Heart left ventricle (tissue), 16 donors: ENCODE results near the gene KITLG. TPM values are rescaled to one million over a fixed set of nuclear protein-coding genes. Genes with fewer than 3 reads are reported as not detected.

Experiments used
- ATAC-seq, 4 donors: fragments of 200-7000 bp; cut with Tn5 transposase; one replicate each; pipeline ENCODE4 v1.9.1; 2020 to 2022; ENCODE audit warnings: moderate library complexity in 4 of 4, mild to moderate bottlenecking in 3 of 4, moderate number of reproducible peaks in 1 of 4
- DNase-seq, 5 donors: peaks; one replicate each; pipeline ENCODE4 v3.0.0-alpha.2; 2020
- H3K27ac ChIP-seq, 12 donors: fragments of 200-600 bp; sonication (generic) in 4 of 12; one replicate each; pipeline versions ENCODE4 v1.5.0 to v1.8.0; 2016 to 2022; ENCODE audit warnings: mild to moderate bottlenecking in 2 of 12
- H3K27me3 ChIP-seq, 9 donors: fragments of 200-600 bp; sonication (generic) in 2 of 9; one replicate each; pipeline versions ENCODE4 v1.5.1 to v1.8.0; 2016 to 2022; ENCODE audit warnings: mild to moderate bottlenecking in 3 of 9
- H3K36me3 ChIP-seq, 9 donors: fragments of 200-600 bp; sonication (generic) in 2 of 9; one replicate each; pipeline versions ENCODE4 v1.5.0 to v1.8.0; 2018 to 2022; ENCODE audit warnings: mild to moderate bottlenecking in 2 of 9
- H3K4me1 ChIP-seq, 12 donors: fragments of 200-600 bp; sonication (generic) in 4 of 12; one replicate each; pipeline versions ENCODE4 v1.5.0 to v1.8.0; 2016 to 2022; ENCODE audit warnings: mild to moderate bottlenecking in 3 of 12
- H3K4me3 ChIP-seq, 12 donors: fragments of 200-600 bp; sonication (generic) in 4 of 12; one replicate each; pipeline versions ENCODE4 v1.5.0 to v1.8.0; 2017 to 2022; ENCODE audit warnings: mild to moderate bottlenecking in 9 of 12, moderate library complexity in 4 of 12
- H3K9me3 ChIP-seq, 12 donors: fragments of 200-600 bp; sonication (generic) in 4 of 12; one replicate each; pipeline versions ENCODE4 v1.5.0 to v1.8.0; 2016 to 2022; ENCODE audit warnings: mild to moderate bottlenecking in 1 of 12
- POLR2A ChIP-seq, 2 donors: fragments of 450-650 bp; IDR thresholded peaks; one replicate each; pipeline ENCODE4 v1.6.1; 2017; ENCODE audit warnings: antibody characterized with exemption in 2 of 2, mild to moderate bottlenecking in 2 of 2, moderate library complexity in 2 of 2
- WGBS, 4 donors: extraction: QIAGEN DNeasy Blood & Tissue Kit in 2 of 4; methylation state at CpG; one replicate each; pipeline versions ENCODE4 v1.1.5 to v1.1.7; 2013 to 2018; 5-methylcytosine and 5-hydroxymethylcytosine counted together
- intact Hi-C, 10 donors: fragments of 100-400 bp; cut with DNase I; formaldehyde crosslinking; loops; one replicate each; pipeline versions ENCODE4 v1.11.1 to v1.14.2; 2022
- polyA plus RNA-seq, 2 donors: library from polyadenylated mRNA; stranded (reverse); fragments of 200-250 nt; gene quantifications; one replicate each; pipeline ENCODE4 v1.2.3, GENCODE V29; 2013
- total RNA-seq, 9 donors: library from RNA; depleted of rRNA in 2 of 9; stranded (reverse); fragments of >200 nt in 2 of 9; fragmentation: NEBNext Ultra II Directional in 3 of 9; extraction: Animal tissue kit (Norgen Biotek cat#: 25700) in 3 of 9; gene quantifications; one replicate each; pipeline versions ENCODE4 v1.1.0 to v1.2.4, GENCODE V29; 2016 to 2023
- TF ChIP-seq, protein P1 (sequence below), 12 donors: fragments of 200-600 bp; sonication (generic) in 4 of 12; IDR thresholded peaks; one replicate each; pipeline versions ENCODE4 v1.5.0 to v1.8.0; 2018 to 2022; ENCODE audit warnings: antibody characterized with exemption in 12 of 12, mild to moderate bottlenecking in 5 of 12
- donor health status: ischemic (EF 13 %, LVEDD 7.1; RV severe dilation, severe dysfunction).
- donor health status: healthy with polysubstance abuse.
- donor health status: DM: no; HTN: yes; CAD: no.
- donor health status: DM: no; HTN: no; CAD: no.
- donor health status: ischemic (EF 25% LVEDD 6.9; RV normal size, moderate dysfunction).
- donor health status: ischemic (EF 25% LVEDD 5.7; RV mildly dilated, moderate dysfunction).
- donor health status: healthy.
- donor health status: DM: yes; HTN: yes; CAD: no.
- donor health status: ischemic (EF 35%, LVEDD 5.7; RV mildly dilated, moderate dysfunction).
- donor health status: nonischemic (EF 11% LVEDD 7.7; RV severe dilation, severe dysfunction).
- donor health status: DM: yes; HTN: yes; CAD: no.
- donor health status: PGD.
- donor health status: ischemic (EF 29% LVEDD 5.4; RV normal size, mild dysfunction).
- donor health status: nonischemic (EF 23%, LVEDD 6.1; RV moderate dilation, normal function).

Gene KITLG
- total and polyA plus RNA-seq, 11 donors: 3.1 to 15.3 (median 9.3) TPM

DNA sequence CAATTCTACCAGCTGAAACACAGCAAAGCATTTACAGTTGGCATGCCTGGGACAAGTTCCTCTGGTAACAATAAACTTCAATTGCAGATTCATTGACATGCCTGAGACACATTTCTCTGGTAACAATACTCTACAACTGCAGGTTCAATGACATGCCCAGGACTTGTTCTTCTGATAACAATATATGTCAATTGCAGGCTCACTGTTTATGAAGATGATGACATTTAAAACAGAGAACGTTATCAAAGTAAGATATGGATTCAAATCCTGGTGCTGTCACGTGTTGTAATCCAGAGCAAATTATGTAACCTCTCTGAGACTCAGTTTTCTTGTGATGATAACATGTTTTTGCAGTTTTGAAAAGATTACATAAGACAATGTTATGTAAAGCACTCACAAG lies 20.5 kb downstream of the KITLG start:
- no peak overlapping the region for H3K4me3 ChIP-seq
- H3K9me3 ChIP-seq: no peaks in the 10 kb centered on the region
- H3K4me1 ChIP-seq: peaks cover 0 to 14% (median 0%) of the 10 kb centered on the region in 12 donors
- H3K27ac ChIP-seq: peak overlapping the region in 1 of 12 donors; percentile 9
- no peak for ATAC-seq
- TF ChIP-seq, protein P1, sequence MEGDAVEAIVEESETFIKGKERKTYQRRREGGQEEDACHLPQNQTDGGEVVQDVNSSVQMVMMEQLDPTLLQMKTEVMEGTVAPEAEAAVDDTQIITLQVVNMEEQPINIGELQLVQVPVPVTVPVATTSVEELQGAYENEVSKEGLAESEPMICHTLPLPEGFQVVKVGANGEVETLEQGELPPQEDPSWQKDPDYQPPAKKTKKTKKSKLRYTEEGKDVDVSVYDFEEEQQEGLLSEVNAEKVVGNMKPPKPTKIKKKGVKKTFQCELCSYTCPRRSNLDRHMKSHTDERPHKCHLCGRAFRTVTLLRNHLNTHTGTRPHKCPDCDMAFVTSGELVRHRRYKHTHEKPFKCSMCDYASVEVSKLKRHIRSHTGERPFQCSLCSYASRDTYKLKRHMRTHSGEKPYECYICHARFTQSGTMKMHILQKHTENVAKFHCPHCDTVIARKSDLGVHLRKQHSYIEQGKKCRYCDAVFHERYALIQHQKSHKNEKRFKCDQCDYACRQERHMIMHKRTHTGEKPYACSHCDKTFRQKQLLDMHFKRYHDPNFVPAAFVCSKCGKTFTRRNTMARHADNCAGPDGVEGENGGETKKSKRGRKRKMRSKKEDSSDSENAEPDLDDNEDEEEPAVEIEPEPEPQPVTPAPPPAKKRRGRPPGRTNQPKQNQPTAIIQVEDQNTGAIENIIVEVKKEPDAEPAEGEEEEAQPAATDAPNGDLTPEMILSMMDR (IDR thresholded peaks at IDR 0.05): no peak
- H3K27me3 ChIP-seq: no peaks in the 10 kb centered on the region
- H3K36me3 ChIP-seq: no peaks in the 10 kb centered on the region
- intact Hi-C loops: no loop called here
- no peak for DNase-seq
- 21 to 29% (median 27%) methylated on average over 2 of the region's 2 CpGs for WGBS, 4 donors

DNA sequence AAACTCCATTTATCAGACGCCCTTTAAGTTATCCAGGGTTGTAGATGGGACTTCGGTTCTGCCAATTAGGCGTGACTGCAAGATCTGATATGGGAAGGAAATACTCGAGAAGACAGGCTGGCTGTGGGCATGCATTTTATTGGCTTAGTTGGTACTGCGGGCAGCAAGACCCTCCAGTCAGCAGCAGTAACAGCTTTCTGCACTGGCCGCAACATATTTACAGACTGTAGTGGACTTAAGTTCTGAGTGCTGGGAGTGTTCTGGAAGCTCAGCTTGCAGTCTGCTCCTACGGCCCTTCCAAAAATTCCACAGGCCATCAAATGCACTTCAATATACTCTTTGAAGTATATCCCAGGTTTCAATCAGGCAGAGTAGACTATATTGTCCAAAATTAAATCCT lies 21.1 kb downstream of the KITLG start:
- DNase-seq (no peak), ATAC-seq (no peak)
- Histone ChIP-seq H3K9me3 (no peaks in the 10 kb centered on the region), H3K4me1 (peaks cover 0 to 18% (median 4%) of the 10 kb centered on the region in 12 donors), H3K4me3 (no peak overlapping the region), H3K36me3 (no peaks in the 10 kb centered on the region), H3K27me3 (no peaks in the 10 kb centered on the region), H3K27ac (peak overlapping the region in 1 of 12 donors; percentile 1)
- intact Hi-C loops: no loop called here
- TF ChIP-seq, protein P1 (IDR thresholded peaks at IDR 0.05): no peak
- no peak for TF ChIP-seq POLR2A (IDR thresholded peaks at IDR 0.05)
- 70 to 75% (median 71%) methylated on average over 7 of the region's 7 CpGs for WGBS, 4 donors

DNA sequence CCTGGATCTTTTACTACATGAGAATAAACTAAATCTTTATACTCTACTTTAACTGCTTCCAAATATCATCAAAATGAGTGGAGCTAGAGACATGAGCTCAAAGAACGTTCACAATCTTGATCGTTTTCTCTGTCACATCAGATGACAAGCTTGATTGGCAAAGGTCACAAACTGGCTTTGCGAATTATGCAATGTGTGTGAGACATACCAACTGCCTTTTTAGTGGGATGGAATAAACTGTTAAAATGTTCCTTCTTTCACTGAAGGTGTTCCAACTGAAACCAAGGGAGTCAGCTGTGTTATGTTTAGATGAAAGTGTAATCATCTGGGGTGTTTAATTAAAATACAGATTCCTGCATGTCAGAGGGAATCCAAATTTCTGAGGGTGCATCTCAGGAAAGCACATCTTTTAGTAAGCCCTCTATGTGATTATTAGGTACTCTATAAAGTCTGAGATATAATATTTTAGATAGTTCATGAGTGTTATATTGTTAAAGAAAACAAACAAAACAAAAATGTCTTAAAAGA lies 21.9 kb downstream of the KITLG start:
- TF ChIP-seq POLR2A (IDR thresholded peaks at IDR 0.05): no peak
- TF ChIP-seq, protein P1 (IDR thresholded peaks at IDR 0.05): no peak
- H3K36me3 ChIP-seq: no peaks in the 10 kb centered on the region
- no peak for ATAC-seq
- no peak overlapping the region for H3K4me3 ChIP-seq
- 76 to 83% (median 77%) methylated on average over 3 of the region's 3 CpGs for WGBS, 4 donors
- intact Hi-C loops: no loop called here
- no peak for DNase-seq
- H3K27me3 ChIP-seq: no peaks in the 10 kb centered on the region
- peaks cover 0 to 26% (median 5%) of the 10 kb centered on the region in 12 donors for H3K4me1 ChIP-seq
- no peaks in the 10 kb centered on the region for H3K9me3 ChIP-seq
- H3K27ac ChIP-seq: peak overlapping the region in 1 of 12 donors; percentile 1

DNA sequence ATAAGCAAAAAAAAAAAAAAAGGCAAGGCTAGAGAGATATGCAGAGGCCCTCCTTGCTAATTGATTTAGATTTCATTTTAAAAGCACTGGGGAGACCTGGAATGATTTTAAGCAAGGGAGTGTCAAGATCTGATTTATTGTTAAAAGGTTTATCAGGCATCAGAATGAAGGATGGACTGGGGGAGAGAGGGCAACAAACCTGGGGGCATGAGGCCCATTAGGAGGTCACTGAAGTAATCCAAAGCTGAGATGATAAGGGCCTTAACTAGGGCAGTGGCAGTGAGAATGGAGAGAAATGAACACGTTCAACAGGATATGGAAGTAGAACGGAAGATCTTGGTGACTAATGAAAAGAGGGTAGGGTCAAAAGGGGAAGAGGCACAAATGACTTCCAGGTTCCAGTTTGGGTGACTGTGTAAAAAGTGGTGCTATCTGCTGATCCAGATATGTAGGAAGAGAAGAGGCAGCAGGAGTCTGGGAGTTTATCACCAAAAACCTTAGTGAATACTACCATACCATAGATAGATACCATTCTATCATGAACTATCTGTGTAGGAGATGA lies 24.0 kb downstream of the KITLG start:
- no peaks in the 10 kb centered on the region for H3K27me3 ChIP-seq
- H3K9me3 ChIP-seq: no peaks in the 10 kb centered on the region
- DNase-seq: no peak
- ATAC-seq: no peak
- H3K27ac ChIP-seq: peak overlapping the region in 2 of 12 donors; percentile 12 to 23
- WGBS, 4 donors: 52 to 76% (median 59%) methylated on average over 2 of the region's 2 CpGs
- intact Hi-C loops: no loop called here
- no peaks in the 10 kb centered on the region for H3K36me3 ChIP-seq
- no peak overlapping the region for H3K4me3 ChIP-seq
- TF ChIP-seq, protein P1 (IDR thresholded peaks at IDR 0.05): no peak
- no peak for TF ChIP-seq POLR2A (IDR thresholded peaks at IDR 0.05)
- H3K4me1 ChIP-seq: peaks cover 0 to 46% (median 10%) of the 10 kb centered on the region in 12 donors
